G401.6 (cell line): ENCODE results near the gene PBXIP1.

ENCODE experiments used
- FAIRE-seq: peaks from 2 replicates; lab custom pipeline; 2012; peaks lifted over from hg19 to GRCh38; lab: Jason Lieb, UNC

Gene PBXIP1

DNA sequence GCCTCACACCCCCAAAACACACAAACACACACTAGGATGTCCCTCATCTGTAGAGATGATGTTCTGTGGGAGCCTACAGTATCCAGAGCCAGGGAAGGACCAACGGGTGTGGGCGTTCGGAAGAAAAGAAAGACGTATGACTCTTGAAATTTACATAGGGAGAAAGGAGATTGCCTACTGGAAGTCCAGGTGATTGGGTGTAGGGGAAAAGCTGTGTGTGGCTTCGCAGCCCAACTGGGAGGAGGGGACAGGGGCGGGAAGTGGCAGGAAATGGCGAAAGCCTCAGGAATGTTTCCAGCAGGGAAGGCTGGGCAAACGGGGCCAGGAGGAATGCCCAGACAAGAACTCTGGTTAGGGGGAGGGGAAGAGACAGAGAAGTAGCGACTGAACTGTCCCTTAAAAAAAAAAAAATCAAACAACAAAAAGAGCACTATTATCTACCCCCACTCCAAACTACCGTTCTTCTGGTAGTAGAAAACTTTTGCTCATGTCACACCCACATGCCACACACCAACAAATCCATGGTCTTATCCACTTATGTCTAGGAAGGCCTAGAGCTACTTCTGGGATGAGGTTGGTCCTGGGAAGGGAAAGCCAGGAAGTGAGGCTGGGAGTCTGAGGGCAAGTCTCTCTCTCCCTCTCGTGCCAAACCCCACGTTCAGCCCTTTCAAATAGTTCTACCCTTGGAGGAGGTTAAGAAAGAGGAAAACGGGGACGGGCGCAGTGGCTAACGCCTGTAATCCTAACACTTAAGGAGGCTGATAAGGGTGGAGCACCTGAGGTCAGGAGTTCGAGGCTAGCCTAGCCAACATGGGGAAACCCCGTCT, 16.8 kb upstream of the PBXIP1 start:
- FAIRE-seq, result peak; percentile 98

DNA sequence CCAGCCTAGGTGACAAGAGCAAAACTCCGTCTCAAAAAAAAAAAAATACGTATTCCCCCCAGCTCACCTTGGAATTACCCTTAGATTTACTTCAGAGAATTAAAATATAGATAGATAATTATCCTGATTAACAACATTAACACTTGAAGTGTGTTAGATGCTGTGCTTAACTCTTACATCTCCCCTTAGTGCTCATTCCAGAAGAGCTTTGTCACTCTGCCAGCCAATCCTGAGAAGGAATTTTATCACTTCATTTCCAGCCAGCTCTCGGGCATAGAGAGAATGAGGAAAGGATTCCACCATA, 16.3 kb upstream of the PBXIP1 start:
- no peak for FAIRE-seq

DNA sequence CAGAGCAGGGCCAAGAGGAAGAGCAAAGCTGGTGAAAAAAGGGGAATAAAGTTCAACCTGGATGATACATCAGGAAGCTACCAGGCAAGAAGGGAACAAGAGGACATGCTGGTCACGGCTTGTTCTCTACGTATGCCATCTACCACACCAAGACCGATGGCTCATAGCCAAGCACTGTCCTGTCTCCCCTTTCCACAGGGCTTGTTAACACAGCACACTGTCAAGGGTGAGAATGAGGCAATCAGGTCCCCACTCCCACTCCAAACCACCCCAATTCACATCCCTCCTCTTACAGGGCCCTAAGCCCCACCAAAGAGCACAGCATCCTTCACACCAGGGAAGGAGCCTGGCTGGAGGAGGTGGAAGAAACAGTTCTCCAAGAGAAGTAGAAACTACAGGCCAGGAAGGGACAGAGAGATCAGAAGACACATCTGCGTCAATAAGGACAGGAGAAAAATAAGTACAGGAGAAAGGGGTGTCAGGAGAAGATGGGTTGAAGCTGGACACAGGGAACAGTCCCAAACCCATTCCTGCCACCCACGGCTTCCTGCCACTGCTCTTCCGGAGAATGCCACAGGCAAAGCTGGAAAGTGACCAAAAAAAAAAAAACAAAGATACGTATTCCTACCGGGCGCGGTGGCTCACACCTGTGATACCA, 15.6 kb upstream of the PBXIP1 start:
- FAIRE-seq, result no peak

DNA sequence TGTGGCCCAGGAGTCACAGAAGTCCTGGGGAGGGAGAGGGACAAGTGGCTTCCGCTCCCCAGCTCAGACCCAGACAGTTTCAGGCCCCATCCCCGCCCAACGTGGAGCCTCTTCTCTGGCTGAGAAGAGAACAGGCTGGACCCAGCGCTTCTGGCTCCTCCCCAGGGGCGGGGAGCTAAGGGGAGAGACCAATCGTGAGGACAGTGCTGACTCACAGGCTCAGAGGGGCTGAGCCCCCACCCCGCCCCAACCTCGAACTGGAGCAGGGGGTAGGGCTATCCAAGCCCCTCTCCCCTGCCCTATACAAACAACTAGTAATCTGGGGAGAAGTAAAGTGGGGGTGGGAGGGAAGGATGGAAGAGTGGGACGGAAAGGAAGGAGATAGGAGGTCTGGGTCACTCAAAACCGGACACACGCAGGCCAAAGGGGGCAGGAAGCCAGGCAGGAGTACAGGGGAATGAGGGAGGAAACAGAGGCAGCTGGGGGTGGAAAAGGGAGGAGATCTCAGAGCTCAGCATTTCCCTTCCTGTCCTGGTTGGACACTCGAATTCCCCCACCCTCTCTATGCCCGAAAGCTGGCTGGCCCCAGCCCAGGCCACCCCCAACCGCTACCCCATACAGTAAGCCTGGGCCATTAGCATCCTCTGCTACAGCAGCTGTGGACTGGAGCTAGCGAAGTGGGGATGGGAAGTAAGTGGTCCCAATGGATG, 14.9 kb upstream of the PBXIP1 start, which contains the start of gene SHC1:
Gene SHC1, minus strand, starts transcription at position 117 of the 710 bp plus-strand sequence. CDS start 221 bp downstream, outside the sequence.
- peak; percentile 95 for FAIRE-seq

DNA sequence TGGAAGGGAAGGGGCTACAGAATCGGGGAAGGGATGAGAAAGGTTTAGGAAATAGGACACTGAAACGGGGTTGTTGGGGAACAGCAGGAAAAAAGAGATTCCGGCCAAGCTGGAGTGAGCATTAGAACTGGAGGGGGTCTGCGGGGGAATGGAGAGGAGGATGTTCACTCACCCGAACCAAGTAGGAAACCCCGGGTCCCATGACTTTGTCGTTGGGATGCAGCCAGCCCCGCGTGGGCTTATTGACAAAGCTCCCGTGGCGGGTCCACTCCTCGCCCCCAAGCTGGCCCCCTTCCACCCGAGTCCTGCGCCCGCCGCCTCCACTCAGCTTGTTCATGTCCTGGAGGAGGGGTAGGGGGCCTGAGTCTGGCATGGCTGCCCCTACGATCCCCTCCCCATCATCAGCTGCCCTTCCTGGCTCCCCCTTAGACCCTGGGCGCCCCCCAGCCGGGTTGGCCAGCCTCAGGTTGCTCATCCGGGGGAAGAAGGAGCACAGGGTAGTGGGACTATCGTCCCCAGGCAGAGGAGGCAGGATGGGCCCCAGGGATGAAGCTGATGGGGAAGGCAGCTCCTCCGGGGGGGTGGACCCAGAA, 14.1 kb upstream of the PBXIP1 start:
- no peak for FAIRE-seq

DNA sequence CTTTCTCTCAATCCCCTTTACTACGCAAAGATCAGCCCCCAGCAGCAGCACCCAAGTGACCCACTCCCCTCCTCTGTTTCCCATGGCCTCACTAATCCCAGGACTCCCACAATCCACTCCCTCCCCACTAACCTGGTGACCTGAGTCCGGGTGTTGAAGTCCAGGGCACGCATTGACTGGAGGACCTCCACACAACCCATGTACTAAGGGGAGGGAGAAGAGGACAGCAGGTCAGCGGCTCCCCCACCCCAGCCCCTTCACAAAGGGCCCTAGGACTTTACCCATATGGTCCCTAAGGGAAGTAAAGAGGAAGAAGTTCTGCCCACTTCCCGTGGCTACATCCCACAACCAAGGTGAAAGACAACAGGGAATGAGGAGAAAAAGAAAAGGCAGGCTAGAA, 13.3 kb upstream of the PBXIP1 start:
- FAIRE-seq, result no peak

DNA sequence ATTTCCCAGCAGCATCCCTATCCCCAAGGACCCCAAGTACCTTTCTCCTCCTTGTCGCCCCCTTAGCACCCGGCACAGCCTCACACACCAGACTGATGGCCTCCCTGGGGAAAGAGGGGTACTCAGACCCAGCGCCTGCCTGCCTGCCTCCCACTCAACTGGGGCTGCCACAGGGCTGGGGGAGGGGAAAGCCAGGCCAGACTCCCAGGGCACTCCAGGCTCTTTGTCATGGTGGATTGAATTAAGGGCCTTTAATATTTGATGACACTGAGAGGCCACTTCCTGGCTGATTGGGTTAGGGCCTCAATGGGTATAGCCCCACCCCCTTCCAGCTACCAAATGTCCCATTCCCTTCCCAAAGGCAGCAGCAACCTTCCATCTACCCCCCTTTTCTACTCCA, 12.8 kb upstream of the PBXIP1 start:
- no peak for FAIRE-seq

DNA sequence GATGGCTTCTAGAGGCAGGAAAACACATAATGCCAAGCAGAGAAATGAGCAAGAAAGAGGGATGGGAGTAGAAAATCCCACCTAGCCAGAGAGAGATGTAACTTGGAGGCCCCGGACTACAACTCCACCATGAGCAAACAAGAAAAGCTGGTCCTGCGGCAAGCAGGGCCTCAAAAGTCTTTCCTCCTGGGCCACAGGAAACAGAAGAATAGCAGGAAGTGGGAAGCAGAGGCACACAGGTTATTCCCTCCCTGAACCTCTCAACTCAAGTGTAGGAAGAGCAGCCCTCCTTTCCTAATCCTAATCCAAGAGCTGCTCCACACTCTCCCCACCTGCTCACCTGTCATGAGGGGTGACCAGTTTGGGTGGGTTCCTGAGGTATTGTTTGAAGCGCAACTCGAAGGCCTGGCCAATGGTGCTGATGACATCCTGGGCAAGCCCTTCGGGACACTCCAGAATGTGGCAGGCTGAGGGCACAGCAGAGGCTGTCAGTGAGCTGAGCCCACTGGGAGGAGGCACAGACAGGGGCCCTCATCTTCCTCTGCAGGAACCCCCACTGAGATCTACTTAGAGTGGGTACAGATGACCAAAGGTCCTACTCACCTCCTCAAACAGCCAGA, 11.5 kb upstream of the PBXIP1 start:
- no peak for FAIRE-seq

DNA sequence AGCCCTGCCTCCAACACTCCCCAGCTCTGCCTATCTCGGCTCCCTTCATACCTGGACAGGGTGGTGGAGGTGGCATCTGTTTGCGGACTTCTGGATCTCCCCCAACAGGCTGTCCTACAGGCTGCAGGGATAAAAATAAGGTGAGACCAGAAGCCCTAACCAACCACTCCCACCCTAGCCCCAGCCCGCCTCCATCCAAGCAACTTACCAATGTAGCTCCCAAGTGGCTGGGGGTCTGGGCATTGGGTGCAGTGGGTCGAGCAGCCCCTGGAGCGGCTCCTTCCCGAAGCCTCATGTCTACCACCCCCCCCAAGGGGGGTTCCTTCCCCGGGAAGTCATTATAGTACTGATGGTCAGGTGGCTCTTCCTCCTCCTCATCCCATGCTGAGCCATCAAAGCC, 10.2 kb upstream of the PBXIP1 start:
- no peak for FAIRE-seq

DNA sequence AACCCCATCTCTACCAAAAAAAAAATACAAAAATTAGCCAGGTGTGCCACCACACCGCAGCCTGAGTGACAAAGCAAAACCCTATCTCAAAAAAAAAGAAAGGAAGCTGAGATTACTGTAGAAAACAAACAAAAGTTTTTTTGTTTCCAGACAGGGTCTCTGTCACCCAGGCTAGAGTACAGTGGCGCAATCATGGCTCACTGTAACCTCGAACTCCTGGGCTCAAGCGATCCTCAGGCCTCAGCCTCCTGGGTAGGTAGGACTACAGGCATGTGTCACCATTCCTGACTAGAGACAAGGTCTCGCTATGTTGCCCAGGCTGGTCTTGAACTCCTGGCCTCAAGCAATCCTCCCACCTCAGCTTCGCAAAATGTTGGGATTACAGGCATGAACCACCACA, 8.5 kb upstream of the PBXIP1 start:
- no peak for FAIRE-seq

DNA sequence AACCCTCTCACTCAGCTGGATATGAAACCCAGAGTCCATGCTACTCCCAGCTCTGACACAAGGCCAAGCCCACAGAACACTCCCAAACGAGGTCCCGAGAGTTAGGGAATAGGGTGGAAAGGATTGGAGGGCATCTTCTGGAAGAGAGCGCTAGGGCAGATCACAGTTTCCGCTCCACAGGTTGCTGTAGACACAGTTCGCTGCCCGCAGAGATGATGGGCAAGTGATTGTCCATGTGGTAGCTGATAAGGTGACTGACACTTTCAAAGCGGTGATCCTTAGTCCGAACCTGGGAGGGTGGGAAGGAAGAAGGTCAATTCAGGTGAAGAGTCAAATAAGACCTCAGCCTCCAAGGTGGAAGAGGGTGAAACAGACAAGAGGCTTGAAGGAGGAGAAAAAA, 7.7 kb upstream of the PBXIP1 start:
- FAIRE-seq, result no peak

DNA sequence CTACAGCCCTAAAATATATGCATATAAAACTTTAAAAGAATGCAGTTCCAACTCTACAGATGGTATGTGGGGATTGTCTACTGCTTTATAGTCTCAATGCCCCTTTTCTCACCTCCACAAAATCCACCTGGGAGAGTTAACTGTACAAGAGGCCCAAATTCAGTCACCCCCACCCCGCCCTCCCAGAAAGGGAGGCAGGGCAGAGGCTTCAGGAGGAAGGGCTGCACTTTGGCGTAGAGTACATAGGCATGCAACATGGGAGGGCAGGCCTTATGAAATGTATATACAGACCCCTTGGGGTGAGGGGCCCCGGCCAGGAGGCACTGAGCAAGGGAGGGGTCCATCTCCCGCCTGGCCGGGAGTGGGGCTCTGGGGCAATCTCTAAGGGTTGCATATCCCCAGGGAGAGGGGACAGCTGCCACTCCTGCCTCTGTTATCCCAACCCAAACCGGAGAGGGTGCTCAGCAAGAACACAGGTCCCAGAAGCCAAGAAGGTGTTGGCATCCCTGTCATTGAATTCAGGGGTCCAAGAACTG, 7.0 kb upstream of the PBXIP1 start:
- FAIRE-seq, result no peak

DNA sequence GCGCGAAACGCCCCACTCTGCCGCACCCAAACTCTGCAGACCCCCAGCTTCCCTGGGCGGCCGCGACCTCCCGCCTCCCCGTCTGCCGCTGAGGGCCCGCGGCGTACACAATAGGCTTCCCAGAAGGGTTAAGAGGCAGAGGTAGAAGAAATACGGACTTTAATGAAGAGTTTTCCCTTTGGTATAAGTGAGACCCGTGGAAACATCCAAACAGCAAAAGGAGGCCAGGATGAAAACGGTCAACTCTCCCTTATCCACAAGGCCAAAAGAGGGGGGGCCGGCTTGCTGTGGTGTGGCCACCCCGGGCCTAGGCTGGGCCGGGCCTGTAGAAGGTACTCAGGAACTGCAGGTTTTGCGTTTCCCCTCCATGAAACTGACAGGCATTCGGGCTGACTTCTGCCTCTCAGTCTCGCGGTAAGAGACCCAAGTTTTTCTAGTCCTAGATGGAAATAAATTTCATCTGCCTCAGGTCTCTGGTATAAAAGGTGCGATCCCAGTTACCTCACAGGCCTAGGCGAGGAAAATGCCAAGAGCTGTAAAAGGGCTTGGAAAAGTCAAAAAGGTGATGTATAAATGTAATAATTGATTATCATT, 6.4 kb upstream of the PBXIP1 start:
- FAIRE-seq, result no peak

DNA sequence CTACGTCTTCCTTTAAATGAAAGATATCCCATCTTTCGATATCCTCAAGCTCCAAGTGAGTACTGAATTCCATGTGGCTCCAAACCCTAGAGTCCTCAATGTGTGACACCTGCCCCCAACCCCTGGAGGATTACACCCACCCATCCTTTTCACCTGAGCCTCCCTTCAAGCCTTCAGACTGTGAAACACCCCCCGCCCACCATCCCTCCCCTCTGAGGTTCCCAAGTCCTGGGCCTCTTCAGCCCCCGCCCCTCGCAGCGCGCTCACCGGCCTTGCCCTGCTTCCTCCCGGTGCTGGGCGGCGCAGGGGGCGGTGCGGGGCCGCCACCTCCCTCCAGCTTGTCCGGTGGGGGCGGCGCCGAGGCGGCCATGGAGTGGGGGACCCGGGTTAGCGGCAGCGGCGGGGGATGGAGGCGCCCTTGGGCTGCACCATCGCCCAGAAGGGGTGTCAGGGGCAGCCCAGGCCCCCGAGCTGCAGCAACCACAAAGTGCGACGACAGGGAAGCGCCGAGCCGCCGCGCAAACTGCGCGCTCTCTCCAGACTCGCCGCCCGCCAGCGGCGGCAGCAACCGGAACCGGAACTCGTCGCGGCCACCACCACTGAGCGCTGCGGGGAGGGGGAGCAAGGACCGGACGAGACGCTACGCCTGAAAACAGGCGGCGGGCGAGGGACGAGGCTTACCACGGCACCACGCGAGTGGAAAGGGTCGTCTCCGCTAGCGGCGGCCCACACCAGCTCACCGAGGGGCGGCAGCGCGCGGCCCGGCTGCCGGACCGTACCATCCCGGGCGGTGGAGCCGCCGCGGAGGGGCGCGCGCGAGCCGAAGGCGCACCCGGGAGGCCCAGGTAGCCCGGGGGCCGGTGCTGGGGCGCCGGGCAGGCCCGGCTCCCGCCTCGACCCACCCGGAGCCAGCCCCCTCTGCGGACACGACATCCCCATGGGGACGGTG, 5.6 kb upstream of the PBXIP1 start, which contains the start of gene PYGO2:
Gene PYGO2, minus strand, starts transcription at position 576 of the 949 bp plus-strand sequence. Its CDS starts 206 bp downstream, at position 370.
- FAIRE-seq, result no peak

DNA sequence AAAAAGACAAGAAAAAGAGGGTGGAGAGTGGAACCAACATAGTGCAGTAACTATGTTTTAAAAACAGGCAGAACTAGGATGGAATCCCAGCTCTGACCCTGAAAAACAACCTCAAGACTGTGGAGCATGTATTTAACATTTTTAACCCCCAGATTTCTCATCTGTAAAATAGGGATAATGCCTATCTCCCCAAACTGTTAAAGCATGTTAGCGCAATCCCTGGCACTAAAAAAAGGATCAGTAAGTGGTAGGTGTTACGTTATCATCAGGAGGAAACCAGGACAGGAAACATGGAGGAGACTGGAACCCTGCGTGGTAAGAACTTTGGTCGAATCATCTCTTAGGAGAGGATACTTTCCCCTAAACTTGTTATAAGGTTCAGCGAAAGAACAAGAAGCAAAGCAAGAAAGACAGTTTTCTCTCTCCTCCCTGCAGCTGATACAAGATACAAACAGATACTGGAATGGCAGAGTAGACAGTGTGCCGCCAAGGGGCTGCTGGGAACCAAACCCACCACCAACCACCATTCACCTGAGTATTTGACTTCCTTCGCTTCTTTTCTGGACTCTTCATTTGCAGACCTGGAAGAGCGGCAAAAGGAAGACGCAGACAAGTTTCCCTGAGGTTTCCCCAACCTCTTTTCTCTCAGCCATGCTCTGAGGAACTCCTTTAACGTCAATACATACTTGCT, 4.7 kb upstream of the PBXIP1 start:
- FAIRE-seq, result no peak

DNA sequence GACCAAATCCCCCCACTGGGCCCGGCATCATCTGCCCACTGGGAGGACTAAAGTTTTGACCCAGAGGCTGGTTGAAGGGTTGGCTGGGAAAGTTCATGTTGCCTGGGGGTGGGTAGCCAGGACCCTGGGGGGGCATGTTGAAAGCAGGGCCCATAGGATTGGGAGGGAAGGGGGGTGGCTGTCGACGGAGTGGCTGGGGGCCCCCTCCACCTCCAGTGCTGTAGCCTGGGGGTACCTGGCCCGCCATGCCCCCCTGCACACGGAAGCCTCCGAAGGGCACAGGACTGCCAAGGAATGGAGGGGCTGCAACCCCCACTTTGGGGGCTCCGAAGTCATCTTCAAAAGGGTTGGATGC, 3.5 kb upstream of the PBXIP1 start:
- no peak for FAIRE-seq

DNA sequence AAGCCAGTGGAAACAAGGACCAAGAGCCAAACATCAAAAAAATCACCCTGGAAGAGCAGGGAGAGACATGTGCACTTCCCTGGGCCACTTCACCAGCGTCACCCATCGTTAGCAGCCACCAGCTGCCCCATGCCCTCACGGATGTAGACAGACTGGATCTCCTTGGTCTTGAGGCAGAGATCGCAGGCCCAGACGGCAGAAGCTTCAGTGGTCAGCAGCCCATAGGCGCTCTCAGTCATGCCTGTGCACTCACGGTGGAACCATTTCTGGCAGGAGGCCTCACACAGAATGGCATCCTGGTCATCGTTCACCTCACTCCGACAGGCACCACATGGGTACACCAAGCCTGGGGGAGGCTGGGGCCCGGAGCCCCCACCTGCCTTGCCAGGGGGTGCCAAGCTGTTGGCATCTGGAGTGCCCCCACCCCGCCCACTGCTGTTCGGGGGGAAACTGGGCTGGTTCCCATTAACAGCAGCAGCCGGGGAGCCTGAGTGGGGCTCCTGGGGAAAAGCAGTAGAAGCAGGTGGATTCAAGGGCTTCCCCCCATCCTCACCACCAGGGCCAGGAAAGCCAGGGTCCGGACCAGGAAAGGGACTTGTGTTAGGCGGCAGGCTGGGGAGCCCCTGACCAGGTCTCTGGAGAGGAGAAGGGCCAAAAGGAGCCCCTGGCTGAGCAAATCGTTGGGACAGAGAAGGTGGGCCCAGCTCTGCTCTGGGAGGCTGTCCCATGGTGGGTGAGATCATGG, 3.0 kb upstream of the PBXIP1 start:
- FAIRE-seq, result no peak

DNA sequence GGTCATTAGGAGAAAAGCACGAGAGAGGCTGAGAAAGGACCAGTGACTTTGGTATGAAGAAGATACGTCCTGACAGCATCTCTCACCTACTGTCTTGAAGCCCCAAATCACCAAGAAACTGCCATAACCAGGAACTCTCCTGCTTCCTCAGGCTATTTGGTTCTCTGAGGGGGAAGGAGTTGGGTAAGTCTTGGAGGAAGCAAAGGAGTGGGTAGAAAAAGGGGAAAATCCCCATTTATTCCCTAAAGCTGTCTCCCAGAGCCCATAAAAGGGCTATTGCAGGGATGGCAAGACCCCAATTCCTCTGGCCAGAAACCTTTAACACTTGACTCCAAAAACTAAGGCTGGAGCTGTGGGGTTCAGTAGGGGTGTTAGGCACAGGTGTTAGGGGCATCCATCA, 2.1 kb upstream of the PBXIP1 start:
- FAIRE-seq, result no peak

DNA sequence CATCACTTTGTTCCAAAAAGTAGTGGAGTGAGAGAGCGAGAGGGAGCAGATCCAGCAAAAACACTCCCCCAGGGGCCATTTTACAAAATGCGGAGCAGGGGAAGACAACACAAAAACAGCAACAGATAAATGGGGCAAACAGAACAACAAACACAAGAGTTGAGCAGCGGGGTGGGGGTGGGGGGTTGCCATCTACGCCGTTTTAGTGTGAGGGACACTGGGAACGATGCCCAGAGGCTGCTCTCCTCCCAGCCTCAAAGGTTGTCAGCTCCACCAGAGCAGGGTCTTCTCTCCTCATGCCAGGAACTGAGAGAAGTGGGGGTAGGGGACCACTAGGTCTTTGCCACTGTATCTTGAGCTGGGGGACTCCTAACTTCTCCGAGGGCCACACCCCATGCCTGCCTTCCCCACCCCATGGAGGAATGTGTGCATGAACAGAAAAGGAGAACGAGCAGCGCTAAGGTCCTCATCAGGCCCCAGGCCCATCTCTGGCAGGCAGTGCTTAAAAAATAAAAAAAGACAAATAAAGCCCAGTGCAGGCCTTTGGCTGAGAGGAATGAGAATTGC, 1.3 kb upstream of the PBXIP1 start:
- no peak for FAIRE-seq
